Cardiac muscle cell (in vitro differentiated cells and primary cell): ENCODE results near the gene BCLAF1. TPM values are rescaled to one million over a fixed set of nuclear protein-coding genes. Genes with fewer than 3 reads are reported as not detected.
A peak's percentile ranks its signal among the peaks of the same experiment; 100 is the strongest.
"Not testable (repeated sequence)": the region's sequence is repeated elsewhere in the genome, so short reads cannot be mapped to it uniquely, and the experiment has no call there.

ENCODE experiments used
- DNase-seq, 2 donors: peaks; one replicate each; pipeline versions ENCODE4 v3.0.0 to v3.0.0-alpha.2; 2010 to 2017; ENCODE audit warnings: low read depth in 1 of 2, low spot score in 1 of 2
- H3K27ac ChIP-seq: fragments of 200-600 bp; sonication (generic); 2 replicates; pipeline ENCODE4 v1.5.1; 2016
- H3K27me3 ChIP-seq: fragments of 200-600 bp; sonication (generic); 2 replicates; pipeline ENCODE4 v1.6.0; 2016; ENCODE audit warnings: control low read depth
- H3K36me3 ChIP-seq: fragments of 200-600 bp; sonication (generic); 2 replicates; pipeline ENCODE4 v1.5.1; 2016; ENCODE audit warnings: control low read depth
- H3K4me1 ChIP-seq: fragments of 200-600 bp; sonication (generic); 2 replicates; pipeline ENCODE4 v1.8.1; 2017; ENCODE audit warnings: low read depth, mild to moderate bottlenecking, mixed run types
- H3K4me3 ChIP-seq: fragments of 200-600 bp; sonication (generic); 2 replicates; pipeline ENCODE4 v1.5.1; 2016; ENCODE audit warnings: mild to moderate bottlenecking
- H3K9me3 ChIP-seq: fragments of 200-600 bp; sonication (generic); 2 replicates; pipeline ENCODE4 v1.5.1; 2017; ENCODE audit warnings: low read depth, mild to moderate bottlenecking, control low read depth
- CTCF ChIP-seq: IDR thresholded peaks from 2 replicates; pipeline ENCODE4 v1.5.1; 2012; ENCODE audit warnings: low read depth, mild to moderate bottlenecking, low read length
- polyA plus RNA-seq: library from polyadenylated mRNA; unstranded; fragments of >200 nt; fragmentation: Nextera tagmentation; extraction: Ambion mirVana; gene quantifications from 2 replicates; pipeline ENCODE4 v1.2.1, GENCODE V29; 2016
- total RNA-seq: library from RNA; depleted of rRNA; stranded (reverse); fragments of >200 nt; gene quantifications from 2 replicates; pipeline ENCODE4 v1.2.3, GENCODE V29; 2016

The BCLAF1 gene
- total and polyA plus RNA-seq, 2 experiments from 2014 or later, result 67.3 to 101 TPM

GRCh38 chr6:136225496-136225895, 64.2 kb downstream of the BCLAF1 start:
- H3K27me3 ChIP-seq, result no peaks in the 10 kb centered on the region
- H3K36me3 ChIP-seq, result no peaks in the 10 kb centered on the region
- no peaks in the 10 kb centered on the region for H3K9me3 ChIP-seq
- peak in 1 of 2 donors; percentile 27 for DNase-seq
- H3K4me1 ChIP-seq, result no peaks in the 10 kb centered on the region
- no peak overlapping the region for H3K27ac ChIP-seq
- no peak for TF ChIP-seq CTCF
- no peak overlapping the region for H3K4me3 ChIP-seq

DNA sequence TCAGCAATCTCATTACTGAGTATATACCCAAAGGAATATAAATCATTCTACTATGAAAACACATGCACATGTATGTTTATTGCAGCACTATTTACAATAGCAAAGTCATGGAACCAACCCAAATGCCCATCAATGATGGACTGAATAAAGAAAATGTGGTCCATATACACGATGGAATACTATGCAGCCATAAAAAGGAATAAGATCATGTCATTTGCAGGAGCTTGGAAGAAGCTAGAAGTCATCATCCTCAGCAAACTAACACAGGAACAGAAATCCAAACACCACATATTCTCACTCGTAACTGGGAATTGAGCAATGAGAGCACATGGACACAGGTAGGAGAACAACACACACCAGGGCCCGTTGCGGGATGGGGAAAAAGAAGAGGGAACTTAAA, 64.7 kb downstream of the BCLAF1 start:
- not testable (repeated sequence) for H3K36me3 ChIP-seq, H3K4me1 ChIP-seq, H3K27ac ChIP-seq, DNase-seq, H3K27me3 ChIP-seq, H3K9me3 ChIP-seq, H3K4me3 ChIP-seq

GRCh38 chr6:136216503-136217401, 72.9 kb downstream of the BCLAF1 start:
- no peaks in the 10 kb centered on the region for H3K36me3 ChIP-seq
- no peaks in the 10 kb centered on the region for H3K27me3 ChIP-seq
- no peak overlapping the region for H3K4me3 ChIP-seq
- H3K4me1 ChIP-seq, result no peaks in the 10 kb centered on the region
- no peak overlapping the region for H3K27ac ChIP-seq
- no peak for DNase-seq
- no peaks in the 10 kb centered on the region for H3K9me3 ChIP-seq
- TF ChIP-seq CTCF, result no peak

- TF ChIP-seq CTCF, result no peak
- no peak for DNase-seq
- Histone ChIP-seq H3K27ac (no peak overlapping the region), H3K27me3 (no peaks in the 10 kb centered on the region), H3K4me3 (no peak overlapping the region), H3K9me3 (no peaks in the 10 kb centered on the region), H3K4me1 (no peaks in the 10 kb centered on the region), H3K36me3 (no peaks in the 10 kb centered on the region)
These were observed 75.8 kb downstream of the BCLAF1 start for GRCh38 chr6:136213853-136214252.

DNA sequence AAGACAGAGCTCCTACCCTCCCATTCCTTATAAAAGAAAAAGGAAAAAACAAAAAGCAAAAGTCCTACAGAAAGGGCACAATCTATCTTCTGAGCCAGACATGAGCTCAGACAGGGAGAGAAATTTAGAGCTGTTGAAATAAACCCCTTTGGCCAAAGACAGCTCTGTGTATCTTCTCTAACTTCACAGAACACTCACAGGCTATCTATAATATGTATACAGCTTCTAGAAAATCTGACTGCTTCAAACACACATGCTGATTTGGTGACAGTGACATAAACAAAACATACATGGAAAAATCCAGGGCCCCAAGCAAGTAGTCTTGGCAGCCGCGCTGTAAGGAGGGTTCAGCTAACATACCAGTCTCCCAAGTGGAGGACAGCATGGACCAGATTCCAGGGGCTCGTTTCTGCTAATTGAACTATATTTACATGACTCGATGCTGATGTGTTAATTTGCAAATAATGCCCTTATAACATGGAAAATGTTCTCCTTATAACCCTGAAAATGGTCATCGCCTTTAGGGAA, 76.6 kb downstream of the BCLAF1 start:
- DNase-seq, result peak in 1 of 2 donors; percentile 13
- no peak for TF ChIP-seq CTCF
- no peaks in the 10 kb centered on the region for H3K36me3 ChIP-seq
- no peaks in the 10 kb centered on the region for H3K4me1 ChIP-seq
- H3K27me3 ChIP-seq, result no peaks in the 10 kb centered on the region
- no peak overlapping the region for H3K27ac ChIP-seq
- no peaks in the 10 kb centered on the region for H3K9me3 ChIP-seq
- no peak overlapping the region for H3K4me3 ChIP-seq

DNA sequence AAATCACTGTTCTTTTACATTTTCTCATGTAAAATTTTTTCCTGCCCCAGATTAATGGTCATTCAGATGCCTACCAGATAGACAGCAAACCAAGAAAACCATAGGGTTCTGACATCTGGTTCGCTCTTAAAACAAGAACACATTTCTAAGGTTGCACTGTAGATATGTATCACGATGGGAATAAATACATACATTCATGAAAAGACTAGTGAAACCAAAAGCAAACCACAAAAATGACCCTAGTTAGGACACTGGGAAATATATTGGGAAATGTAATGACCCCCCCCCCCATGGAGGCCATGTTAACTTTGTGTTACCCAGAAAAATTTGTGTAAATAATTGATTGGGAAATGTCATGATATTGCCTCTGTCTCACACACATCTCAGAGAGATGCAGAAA, 77.0 kb downstream of the BCLAF1 start:
- no peak for DNase-seq
- no peaks in the 10 kb centered on the region for H3K4me1 ChIP-seq
- no peaks in the 10 kb centered on the region for H3K36me3 ChIP-seq
- no peaks in the 10 kb centered on the region for H3K9me3 ChIP-seq
- H3K27me3 ChIP-seq, result no peaks in the 10 kb centered on the region
- no peak for TF ChIP-seq CTCF
- no peak overlapping the region for H3K27ac ChIP-seq
- no peak overlapping the region for H3K4me3 ChIP-seq
